HepG2 (cell line): ENCODE data around the gene THAP2. TPM values are rescaled to one million over a fixed set of nuclear protein-coding genes. Genes with fewer than 3 reads are reported as not detected.
A peak's percentile ranks its signal among the peaks of the same experiment; 100 is the strongest.

Experiments used
- DBP ChIP-seq: sonication (generic); formaldehyde crosslinking; IDR thresholded peaks from 2 replicates; pipeline ENCODE4 v1.4.0; 2020; ENCODE audit warnings: missing genetic modification reagents; ENCODE audit errors: not compliant biosample characterization
- HOXA7 ChIP-seq: sonication (generic); formaldehyde crosslinking; IDR thresholded peaks from 2 replicates; pipeline ENCODE4 v1.8.1; 2022; ENCODE audit warnings: mild to moderate bottlenecking, missing genetic modification reagents, moderate library complexity
- JDP2 ChIP-seq: sonication (generic); formaldehyde crosslinking; IDR thresholded peaks from 2 replicates; pipeline ENCODE4 v1.8.1; 2022; ENCODE audit warnings: missing genetic modification reagents, borderline replicate concordance
- MXD1 ChIP-seq: sonication (generic); formaldehyde crosslinking; IDR thresholded peaks from 2 replicates; pipeline ENCODE4 v1.4.0; 2020; ENCODE audit warnings: mild to moderate bottlenecking, missing genetic modification reagents
- RBAK ChIP-seq: sonication (generic); formaldehyde crosslinking; IDR thresholded peaks from 2 replicates; pipeline ENCODE4 v1.5.1; 2020; ENCODE audit warnings: mild to moderate bottlenecking, missing genetic modification reagents
- RERE ChIP-seq: IDR thresholded peaks from 2 replicates; pipeline ENCODE4 v1.6.1; 2016; ENCODE audit warnings: low read depth, missing genetic modification reagents, missing compliant biosample characterization
- RFX5 ChIP-seq: IDR thresholded peaks from 2 replicates; pipeline ENCODE4 v1.6.1; 2011; ENCODE audit warnings: low read depth, low read length, improper control_type of control experiment
- SRSF1 ChIP-seq: fragments of 200-400 bp; formaldehyde crosslinking; optimal IDR thresholded peaks from 2 replicates; pipeline ENCODE3; 2017; ENCODE audit warnings: mild to moderate bottlenecking, low read depth, low read length, moderate library complexity
- YY1 ChIP-seq: IDR thresholded peaks from 2 replicates; pipeline ENCODE4 v1.6.1; 2011; ENCODE audit warnings: low read length, low read depth, moderate library complexity, mild to moderate bottlenecking; ENCODE audit not compliant: insufficient read depth, insufficient replicate concordance
- ZBTB26 ChIP-seq: IDR thresholded peaks from 2 replicates; pipeline ENCODE4 v1.6.1; 2016; ENCODE audit warnings: missing compliant biosample characterization, missing genetic modification reagents, borderline replicate concordance
- ZNF138 ChIP-seq: sonication (generic); formaldehyde crosslinking; IDR thresholded peaks from 2 replicates; pipeline ENCODE4 v1.5.0; 2020; ENCODE audit warnings: mild to moderate bottlenecking, low read depth, missing genetic modification reagents
- ZNF280B ChIP-seq: sonication (generic); formaldehyde crosslinking; IDR thresholded peaks from 2 replicates; pipeline ENCODE4 v1.5.0; 2020; ENCODE audit warnings: missing genetic modification reagents, mild to moderate bottlenecking, borderline replicate concordance
- ZNF33A ChIP-seq: sonication (generic); formaldehyde crosslinking; IDR thresholded peaks from 2 replicates; pipeline ENCODE4 v1.5.1; 2020; ENCODE audit warnings: missing genetic modification reagents, mild to moderate bottlenecking, moderate library complexity, borderline replicate concordance
- ZNF512 ChIP-seq: sonication (generic); formaldehyde crosslinking; IDR thresholded peaks from 2 replicates; pipeline ENCODE4 v1.4.0; 2020; ENCODE audit warnings: mild to moderate bottlenecking, missing genetic modification reagents
- ZNF550 ChIP-seq: sonication (generic); formaldehyde crosslinking; IDR thresholded peaks from 2 replicates; pipeline ENCODE4 v1.4.0; 2020; ENCODE audit warnings: mild to moderate bottlenecking, missing genetic modification reagents, borderline replicate concordance
- ZNF768 ChIP-seq: sonication (generic); formaldehyde crosslinking; IDR thresholded peaks from 2 replicates; pipeline ENCODE4 v1.4.0; 2020; ENCODE audit warnings: missing genetic modification reagents
- polyA plus RNA-seq, 8 experiments: library from polyadenylated mRNA; depleted of rRNA in 3 of 8; stranded (reverse) in 7 of 8; unstranded in 1 of 8; fragments of >200 nt; fragmentation: Illumina TruSeq in 4 of 8; extraction: Trizol in 4 of 8; gene quantifications; 2 replicates each; pipeline versions ENCODE4 v1.2.1 to v1.2.3, GENCODE V29; 2011 to 2016; ENCODE audit warnings: low read depth in 4 of 8, missing spikeins in 1 of 8, mixed read lengths in 1 of 8; ENCODE audit not compliant: insufficient read depth in 1 of 8
- total RNA-seq, 5 experiments: library from RNA; depleted of rRNA; stranded (reverse); fragments of >200 nt; fragmentation: Illumina TruSeq; extraction: Trizol; gene quantifications; 2 replicates each; pipeline ENCODE4 v1.2.3, GENCODE V29; 2016; ENCODE audit warnings: low read depth in 1 of 5

THAP2 gene
- total and polyA plus RNA-seq, 2 of the 13 experiments (the other 11 are each of a cell fraction or from before 2014, with no cell fraction given): 5.2 to 6.2 TPM

- TF ChIP-seq RBAK (no peak), SRSF1 (peak; percentile 79), ZNF138 (peak; percentile 76; the same call in 1 of the 2 replicates), DBP (CRISPR knock-in tag) (no peak), YY1 (peak; percentile 99), ZNF550 (CRISPR knock-in tag) (no peak), ZNF280B (no peak), HOXA7 (CRISPR knock-in tag) (peak; percentile 47; the same call in 1 of the 2 replicates), ZNF512 (CRISPR knock-in tag) (no peak), RERE (CRISPR knock-in tag) (no peak), JDP2 (no peak), RFX5 (no peak), ZNF768 (CRISPR knock-in tag) (no peak), MXD1 (CRISPR knock-in tag) (no peak; the same call in 1 of the 2 replicates), ZNF33A (no peak), ZBTB26 (no peak; the same call in 1 of the 2 replicates)
Observed at GRCh38 chr12:71663561-71664410, at the start of gene THAP2, which contains the start of gene ZFC3H1 (continued).
